Psoas muscle (tissue), 8 donors: ENCODE results near the gene SCRG1. TPM values are rescaled to one million over a fixed set of nuclear protein-coding genes. Genes with fewer than 3 reads are reported as not detected.

Source experiments
- ATAC-seq, 4 donors: fragments of 200-7000 bp; cut with Tn5 transposase; one replicate each; pipeline ENCODE4 v1.9.1; 2020; ENCODE audit warnings: moderate library complexity in 3 of 4, mild to moderate bottlenecking in 2 of 4
- DNase-seq, 2 donors: peaks; one replicate each; pipeline ENCODE4 v3.0.0-alpha.2; 2020
- H3K27ac ChIP-seq: fragments of 200-600 bp; one replicate; pipeline ENCODE4 v1.8.0; 2022
- H3K27me3 ChIP-seq, 3 donors: fragments of 200-600 bp in 1 of 3; one replicate each; pipeline versions ENCODE4 v1.6.1 to v1.8.0; 2013 to 2022; ENCODE audit warnings: low read length in 2 of 3, mild to moderate bottlenecking in 2 of 3, moderate library complexity in 1 of 3; ENCODE audit not compliant: insufficient read depth in 3 of 3
- H3K36me3 ChIP-seq, 2 donors: fragments of 200-600 bp in 1 of 2; one replicate each; pipeline versions ENCODE4 v1.6.1 to v1.8.0; 2013 to 2022; ENCODE audit warnings: low read depth in 1 of 2, mild to moderate bottlenecking in 1 of 2, moderate library complexity in 1 of 2; ENCODE audit not compliant: insufficient read depth in 1 of 2
- H3K4me1 ChIP-seq: fragments of 200-600 bp; one replicate; pipeline ENCODE4 v1.8.0; 2022
- H3K4me3 ChIP-seq: fragments of 200-600 bp; one replicate; pipeline ENCODE4 v1.8.0; 2022; ENCODE audit warnings: mild to moderate bottlenecking
- H3K9me3 ChIP-seq: fragments of 200-600 bp; one replicate; pipeline ENCODE4 v1.8.0; 2022
- CTCF ChIP-seq: fragments of 200-600 bp; IDR thresholded peaks from one replicate; pipeline ENCODE4 v1.8.0; 2022; ENCODE audit warnings: antibody characterized with exemption
- WGBS, 3 donors: extraction: QIAGEN DNeasy Blood & Tissue Kit; methylation state at CpG; one replicate each; pipeline versions ENCODE4 v1.1.6 to v1.1.7; 2013; 5-methylcytosine and 5-hydroxymethylcytosine counted together
- intact Hi-C, 2 donors: fragments of 100-400 bp; cut with DNase I; formaldehyde crosslinking; loops; one replicate each; pipeline versions ENCODE4 v1.11.0 to v1.14.2; 2022
- polyA plus RNA-seq, 3 donors: library from polyadenylated mRNA; stranded (reverse); fragments of 200-250 nt; gene quantifications; one replicate each; pipeline ENCODE4 v1.2.3, GENCODE V29; 2013
- total RNA-seq, 4 donors: library from RNA; stranded (reverse); fragmentation: NEBNext Ultra II Directional in 2 of 4; extraction: Animal tissue kit (Norgen Biotek cat#: 25700) in 2 of 4; gene quantifications; one replicate each; pipeline versions ENCODE4 v1.2.1 to v1.2.4, GENCODE V29; 2021 to 2023
- donor health status: healthy with polysubstance abuse.
- donor health status: DM: no; HTN: no; CAD: no; lungs with moderate emphysema.
- donor health status: Bipolar disorder and iron deficiency.
- donor health status: healthy.
- donor health status: DM: yes; HTN: yes; CAD: no.
- donor health status: DM: no; HTN: no; CAD: no.
- donor health status: DM: no; HTN: no; CAD: no.
- donor health status: DM: yes; HTN: yes; CAD: no.

Gene SCRG1
- total and polyA plus RNA-seq, 7 donors, result 0.01 to 0.19 (median 0.03) TPM; not detected in 4

GRCh38 chr4:173403051-173403450 lies 4.1 kb upstream of the SCRG1 start:
- no peak for DNase-seq
- no peak for TF ChIP-seq CTCF
- Histone ChIP-seq H3K4me3 (no peak overlapping the region), H3K27me3 (no peaks in the 10 kb centered on the region), H3K9me3 (no peaks in the 10 kb centered on the region), H3K36me3 (peaks cover 0 to 32% of the 10 kb centered on the region in 2 donors), H3K27ac (no peak overlapping the region), H3K4me1 (no peaks in the 10 kb centered on the region)
- 81 to 83% (median 82%) methylated on average over 2 of the region's 2 CpGs for whole genome bisulfite sequencing, 3 donors
- no peak for ATAC-seq
- intact Hi-C loops, result no loop called here

- no peak for DNase-seq
- Histone ChIP-seq H3K9me3 (no peaks in the 10 kb centered on the region), H3K4me3 (no peak overlapping the region), H3K27me3 (no peaks in the 10 kb centered on the region), H3K27ac (no peak overlapping the region), H3K4me1 (no peaks in the 10 kb centered on the region), H3K36me3 (peaks cover 0 to 28% of the 10 kb centered on the region in 2 donors)
- no peak for TF ChIP-seq CTCF
- ATAC-seq, result no peak
- intact Hi-C loops, result no loop called here
- 93 to 98% (median 94%) methylated on average over 4 of the region's 4 CpGs for WGBS, 3 donors
Observed at GRCh38 chr4:173401063-173401462, 2.1 kb upstream of the SCRG1 start.

GRCh38 chr4:173398220-173398619 lies 696 bp downstream of the SCRG1 start:
- no peak for DNase-seq
- Histone ChIP-seq H3K27me3 (no peaks in the 10 kb centered on the region), H3K36me3 (peaks cover 0 to 5% of the 10 kb centered on the region in 2 donors), H3K27ac (no peak overlapping the region), H3K9me3 (no peaks in the 10 kb centered on the region), H3K4me1 (no peaks in the 10 kb centered on the region), H3K4me3 (no peak overlapping the region)
- no peak for TF ChIP-seq CTCF
- ATAC-seq, result no peak
- intact Hi-C loops, result no loop called here

- Histone ChIP-seq H3K27me3 (no peaks in the 10 kb centered on the region), H3K9me3 (no peaks in the 10 kb centered on the region), H3K27ac (no peak overlapping the region), H3K36me3 (peaks cover 0 to 2% of the 10 kb centered on the region in 2 donors), H3K4me3 (no peak overlapping the region), H3K4me1 (no peaks in the 10 kb centered on the region)
- DNase-seq (no peak), ATAC-seq (no peak)
- TF ChIP-seq CTCF, result no peak
- intact Hi-C loops, result no loop called here
- 62 to 70% (median 65%) methylated on average over 1 of the region's 1 CpG for WGBS, 3 donors
Observed at GRCh38 chr4:173397604-173398003, 1.3 kb downstream of the SCRG1 start.

- ATAC-seq, result no peak
- no peak for TF ChIP-seq CTCF
- H3K9me3 ChIP-seq, result no peaks in the 10 kb centered on the region
- WGBS, 3 donors, result 92 to 100% (median 98%) methylated on average over 1 of the region's 1 CpG
- no peak for DNase-seq
- peaks cover 0 to 2% of the 10 kb centered on the region in 2 donors for H3K36me3 ChIP-seq
- no peaks in the 10 kb centered on the region for H3K27me3 ChIP-seq
- no peak overlapping the region for H3K4me3 ChIP-seq
- H3K27ac ChIP-seq, result no peak overlapping the region
- no peaks in the 10 kb centered on the region for H3K4me1 ChIP-seq
- intact Hi-C loops, result no loop called here
Observed at GRCh38 chr4:173391701-173392100, 7.2 kb downstream of the SCRG1 start.
